Measurements from ENCODE around the gene RPS16. TPM values are rescaled to one million over a fixed set of nuclear protein-coding genes. Genes with fewer than 3 reads are reported as not detected.
A peak's percentile ranks its signal among the peaks of the same experiment; 100 is the strongest.

The RPS16 gene
- total and polyA plus RNA-seq, 4 experiments from 2014 or later: 1,590 to 4,227 (median 3,056) TPM

DNA sequence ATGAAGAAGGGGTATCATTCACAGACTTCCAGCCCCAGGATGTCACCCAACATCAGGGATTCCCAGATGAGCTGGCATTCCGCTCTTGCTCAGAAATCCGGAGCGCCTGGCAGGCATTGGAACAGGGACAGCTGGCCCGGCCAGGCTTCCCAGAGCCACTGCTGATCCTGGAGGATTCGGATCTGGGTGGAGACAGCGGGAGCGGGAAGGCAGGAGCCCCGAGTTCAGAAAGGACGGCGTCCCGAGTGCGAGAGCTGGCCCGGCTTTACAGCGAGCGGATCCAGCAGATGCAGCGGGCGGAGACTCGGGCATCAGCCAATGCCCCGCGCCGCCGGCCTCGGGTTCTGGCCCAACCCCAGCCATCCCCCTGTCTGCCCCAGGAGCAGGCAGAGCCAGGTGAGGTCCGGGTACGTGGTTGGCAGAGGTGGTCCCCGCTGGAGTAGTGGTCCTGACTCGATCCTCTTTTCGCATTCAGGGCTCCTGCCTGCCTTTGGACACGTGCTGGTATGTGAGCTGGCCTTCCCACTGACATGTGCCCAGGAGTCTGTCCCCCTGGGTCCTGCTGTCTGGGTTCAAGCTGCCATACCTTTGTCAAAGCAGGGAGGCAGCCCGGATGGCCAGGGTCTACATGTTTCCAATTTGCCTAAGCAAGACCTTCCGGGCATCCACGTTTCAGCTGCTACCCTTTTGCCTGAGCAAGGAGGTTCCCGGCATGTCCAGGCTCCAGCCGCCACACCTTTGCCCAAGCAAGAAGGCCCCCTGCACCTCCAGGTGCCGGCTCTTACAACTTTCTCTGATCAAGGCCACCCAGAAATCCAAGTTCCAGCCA lies 12.3 kb downstream of the RPS16 start:
- H3K27me3 ChIP-seq (ENCODE audit: insufficient read depth, low read length): no peaks in the 10 kb centered on the region
- intact Hi-C loops (cut with micrococcal nuclease): no loop called here
- H3K27ac Mint-ChIP-seq: peak overlapping the region in 3 of 7 donors; percentile 50 to 67 (median 59)
- peaks cover 15% of the 10 kb centered on the region for H3K36me3 ChIP-seq (ENCODE audit: insufficient read depth, low read length)
- no peak for DNase-seq
- no peaks in the 10 kb centered on the region for H3K9me3 ChIP-seq (ENCODE audit: control insufficient read depth in 1 of 2, low read length in 2 of 2)
- peaks cover 0 to 9% (median 0%) of the 10 kb centered on the region in 4 donors for H3K4me1 Mint-ChIP-seq
- H3K27me3 Mint-ChIP-seq: no peaks in the 10 kb centered on the region
- H3K4me3 Mint-ChIP-seq: no peak overlapping the region
- H3K4me3 ChIP-seq (ENCODE audit: low read length in 2 of 2): no peak overlapping the region
- POLR2A ChIA-PET (ENCODE audit: partially characterized antibody): interaction anchor here (0.9 to 3.6 kb wide), 4 partner anchors 9 to 22 kb away, joined by 3 to 20 read pairs (median 7); partner anchors contain the start of genes RPS16 and SUPT5H
- H3K4me1 ChIP-seq (ENCODE audit: insufficient read depth, low read length): no peaks in the 10 kb centered on the region
- H3K36me3 Mint-ChIP-seq: peaks cover 11 to 17% of the 10 kb centered on the region in 2 donors
- no peak overlapping the region for H3K27ac ChIP-seq (ENCODE audit: low read depth, low read length)
- no peaks in the 10 kb centered on the region for H3K9me3 Mint-ChIP-seq
- CTCF ChIA-PET (ENCODE audit: partially characterized antibody): interaction anchor here (0.6 to 2.2 kb wide), 2 partner anchors 12 to 39 kb away, joined by 4 read pairs; partner anchors contain the start of gene RPS16

DNA sequence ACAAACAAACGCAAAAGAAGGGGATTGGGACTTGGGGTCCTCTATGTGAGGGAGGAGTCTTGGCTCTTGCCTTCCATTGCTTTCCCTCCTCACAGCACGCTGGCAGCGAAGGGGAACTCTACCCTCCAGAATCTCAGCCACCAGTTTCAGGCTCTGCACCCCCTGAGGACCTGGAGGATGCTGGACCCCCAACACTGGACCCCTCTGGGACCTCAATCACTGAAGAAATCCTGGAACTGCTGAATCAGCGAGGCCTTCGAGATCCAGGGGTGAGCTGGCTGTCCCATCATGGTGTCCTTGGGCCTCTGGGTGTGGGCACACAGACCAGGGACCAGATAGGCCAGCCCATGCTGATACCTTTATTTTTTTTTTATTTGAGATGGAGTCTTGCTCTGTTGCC lies 13.7 kb downstream of the RPS16 start:
- H3K4me1 ChIP-seq (ENCODE audit: insufficient read depth, low read length): no peaks in the 10 kb centered on the region
- POLR2A ChIA-PET (ENCODE audit: partially characterized antibody): interaction anchor here (0.6 to 3.6 kb wide), 5 partner anchors 9 to 111 kb away, joined by 3 to 20 read pairs (median 6); partner anchors contain the start of genes EID2B, MED29, PAF1 and PLEKHG2
- H3K36me3 Mint-ChIP-seq: peaks cover 11 to 25% of the 10 kb centered on the region in 2 donors
- H3K36me3 ChIP-seq (ENCODE audit: insufficient read depth, low read length): peaks cover 15% of the 10 kb centered on the region
- no peaks in the 10 kb centered on the region for H3K9me3 ChIP-seq (ENCODE audit: control insufficient read depth in 1 of 2, low read length in 2 of 2)
- DNase-seq: no peak
- no peaks in the 10 kb centered on the region for H3K27me3 Mint-ChIP-seq
- CTCF ChIA-PET (ENCODE audit: partially characterized antibody): interaction anchor here (2.2 kb wide), 1 partner anchor 13 kb away, joined by 4 read pairs; the partner anchor contains the start of gene RPS16
- H3K4me3 ChIP-seq (ENCODE audit: low read length in 2 of 2): no peak overlapping the region
- no peak overlapping the region for H3K4me3 Mint-ChIP-seq
- no peaks in the 10 kb centered on the region for H3K9me3 Mint-ChIP-seq
- intact Hi-C loops (cut with micrococcal nuclease): no loop called here
- no peaks in the 10 kb centered on the region for H3K27me3 ChIP-seq (ENCODE audit: insufficient read depth, low read length)
- no peak overlapping the region for H3K27ac ChIP-seq (ENCODE audit: low read depth, low read length)
- H3K27ac Mint-ChIP-seq: peak overlapping the region in 1 of 7 donors; percentile 60
- H3K4me1 Mint-ChIP-seq: peaks cover 0 to 11% (median 0%) of the 10 kb centered on the region in 4 donors

DNA sequence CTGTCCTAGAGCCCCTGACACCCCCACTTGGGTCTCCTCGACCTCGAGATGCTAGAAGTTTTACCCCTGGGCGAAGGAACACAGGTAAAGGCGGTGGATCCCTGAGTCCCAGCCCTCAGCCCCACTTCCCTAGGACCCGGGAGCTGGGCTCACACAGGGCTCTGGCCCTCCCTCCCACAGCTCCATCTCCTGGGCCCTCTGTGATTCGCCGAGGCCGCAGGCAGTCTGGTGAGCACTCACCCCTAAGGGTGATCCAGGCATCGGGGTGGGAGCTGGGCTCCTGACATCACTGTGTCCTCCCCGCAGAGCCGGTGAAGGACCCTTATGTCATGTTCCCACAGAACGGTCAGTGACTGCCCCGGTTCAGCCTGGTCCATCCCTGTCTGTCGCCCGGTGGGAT lies 15.0 kb downstream of the RPS16 start:
- ChIA-PET CTCF (ENCODE audit: partially characterized antibody) (no interaction called here), POLR2A (ENCODE audit: partially characterized antibody) (interaction anchor here (0.6 to 3.6 kb wide), 4 partner anchors 10 to 30 kb away, joined by 3 to 20 read pairs (median 4); partner anchors contain the start of genes MED29, PAF1 and RPS16)
- Histone ChIP-seq H3K27me3 (ENCODE audit: insufficient read depth, low read length) (no peaks in the 10 kb centered on the region), H3K4me1 (ENCODE audit: insufficient read depth, low read length) (no peaks in the 10 kb centered on the region), H3K4me3 (ENCODE audit: low read length in 2 of 2) (no peak overlapping the region), H3K27ac (ENCODE audit: low read depth, low read length) (no peak overlapping the region), H3K36me3 (ENCODE audit: insufficient read depth, low read length) (peaks cover 15% of the 10 kb centered on the region), H3K9me3 (ENCODE audit: control insufficient read depth in 1 of 2, low read length in 2 of 2) (no peaks in the 10 kb centered on the region)
- H3K9me3 Mint-ChIP-seq: no peaks in the 10 kb centered on the region
- peaks cover 0 to 4% (median 0%) of the 10 kb centered on the region in 4 donors for H3K4me1 Mint-ChIP-seq
- peaks cover 11 to 24% of the 10 kb centered on the region in 2 donors for H3K36me3 Mint-ChIP-seq
- no peaks in the 10 kb centered on the region for H3K27me3 Mint-ChIP-seq
- intact Hi-C loops (cut with micrococcal nuclease): no loop called here
- no peak overlapping the region for H3K4me3 Mint-ChIP-seq
- no peak for DNase-seq
- peak overlapping the region in 1 of 7 donors; percentile 48 for H3K27ac Mint-ChIP-seq

DNA sequence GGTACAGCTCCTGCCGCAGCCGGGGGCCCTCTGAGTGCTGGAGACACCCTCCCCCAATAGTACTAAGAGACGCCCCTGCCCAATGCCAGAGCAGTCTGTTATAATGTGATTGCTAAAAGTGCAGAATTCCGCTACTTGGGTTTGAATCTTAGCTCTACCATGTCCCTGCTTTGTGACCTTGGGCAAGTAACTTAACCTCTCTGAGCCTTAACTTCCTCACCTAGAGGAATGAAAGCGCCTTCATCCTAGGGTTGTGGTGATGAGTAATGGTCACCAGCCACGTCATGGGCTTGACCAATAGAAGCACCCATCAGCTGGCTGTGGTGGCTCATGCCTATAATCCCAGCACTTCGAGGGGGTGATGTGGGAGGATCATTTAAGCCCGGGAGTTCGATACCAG lies 16.7 kb downstream of the RPS16 start:
- Mint-ChIP-seq H3K4me3 (no peak overlapping the region), H3K36me3 (peaks cover 10 to 23% of the 10 kb centered on the region in 2 donors), H3K4me1 (peaks cover 0 to 8% (median 5%) of the 10 kb centered on the region in 4 donors), H3K27me3 (no peaks in the 10 kb centered on the region), H3K27ac (peak overlapping the region in 3 of 7 donors; percentile 48 to 74 (median 64)), H3K9me3 (no peaks in the 10 kb centered on the region)
- ChIA-PET POLR2A (ENCODE audit: partially characterized antibody) (interaction anchor here (1.0 to 7.1 kb wide), 2 partner anchors 13 to 16 kb away, joined by 3 to 46 read pairs; partner anchors contain the start of gene RPS16), CTCF (ENCODE audit: partially characterized antibody) (interaction anchor here (1.7 kb wide), 1 partner anchor 17 kb away, joined by 5 read pairs; the partner anchor contains the start of gene RPS16)
- peaks cover 18% of the 10 kb centered on the region for H3K36me3 ChIP-seq (ENCODE audit: insufficient read depth, low read length)
- no peaks in the 10 kb centered on the region for H3K9me3 ChIP-seq (ENCODE audit: control insufficient read depth in 1 of 2, low read length in 2 of 2)
- peaks cover 3% of the 10 kb centered on the region for H3K4me1 ChIP-seq (ENCODE audit: insufficient read depth, low read length)
- intact Hi-C loops (cut with micrococcal nuclease): no loop called here
- no peak for DNase-seq
- H3K4me3 ChIP-seq (ENCODE audit: low read length in 2 of 2): no peak overlapping the region
- no peak overlapping the region for H3K27ac ChIP-seq (ENCODE audit: low read depth, low read length)
- no peaks in the 10 kb centered on the region for H3K27me3 ChIP-seq (ENCODE audit: insufficient read depth, low read length)

DNA sequence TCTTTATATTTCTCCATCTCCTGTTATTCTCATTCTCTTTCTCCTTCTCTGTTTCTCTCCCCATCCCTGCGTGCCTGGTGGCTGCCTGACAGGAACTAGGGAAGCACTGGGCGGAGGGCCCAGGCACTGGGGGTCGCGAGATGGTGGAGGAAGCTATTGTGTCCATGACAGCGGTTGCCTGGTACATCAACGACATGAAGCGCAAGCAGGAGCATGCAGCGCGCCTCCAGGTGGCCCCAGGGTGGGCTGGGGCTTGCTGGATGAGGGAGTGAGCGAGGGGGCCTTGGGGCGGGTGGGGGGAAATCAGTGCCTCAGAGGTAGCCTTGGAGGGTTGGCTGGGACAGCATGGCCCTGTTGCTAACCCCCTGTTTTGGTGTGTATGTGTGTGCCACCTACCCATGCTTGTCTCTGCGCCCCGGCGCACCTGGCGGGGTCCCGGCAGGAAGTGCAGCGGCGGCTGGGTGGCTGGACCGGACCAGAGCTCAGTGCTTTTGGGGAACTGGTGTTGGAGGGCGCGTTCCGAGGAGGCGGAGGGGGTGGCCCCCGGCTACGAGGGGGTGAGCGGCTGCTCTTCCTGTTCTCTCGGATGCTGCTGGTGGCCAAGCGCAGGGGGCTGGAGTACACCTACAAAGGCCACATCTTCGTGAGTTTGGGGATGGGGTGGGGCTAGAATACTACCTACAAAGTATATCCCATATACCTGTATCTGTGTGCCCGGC lies 18.1 kb downstream of the RPS16 start:
- Mint-ChIP-seq H3K27ac (peak overlapping the region in 2 of 7 donors; percentile 9 to 100), H3K4me3 (peak overlapping the region in 1 of 8 donors; percentile 26), H3K36me3 (peaks cover 2 to 23% of the 10 kb centered on the region in 2 donors), H3K9me3 (no peaks in the 10 kb centered on the region), H3K4me1 (peaks cover 3 to 12% (median 9%) of the 10 kb centered on the region in 4 donors), H3K27me3 (no peaks in the 10 kb centered on the region)
- Histone ChIP-seq H3K9me3 (ENCODE audit: control insufficient read depth in 1 of 2, low read length in 2 of 2) (no peaks in the 10 kb centered on the region), H3K4me3 (ENCODE audit: low read length in 2 of 2) (no peak overlapping the region), H3K27me3 (ENCODE audit: insufficient read depth, low read length) (no peaks in the 10 kb centered on the region), H3K36me3 (ENCODE audit: insufficient read depth, low read length) (peaks cover 7% of the 10 kb centered on the region), H3K4me1 (ENCODE audit: insufficient read depth, low read length) (peaks cover 8% of the 10 kb centered on the region), H3K27ac (ENCODE audit: low read depth, low read length) (no peak overlapping the region)
- POLR2A ChIA-PET (ENCODE audit: partially characterized antibody): interaction anchor here (1.0 to 7.1 kb wide), 5 partner anchors 10 to 27 kb away, joined by 3 to 46 read pairs (median 4); partner anchors contain the start of genes MED29, PAF1 and RPS16
- intact Hi-C loops (cut with micrococcal nuclease): no loop called here
- CTCF ChIA-PET (ENCODE audit: partially characterized antibody): interaction anchor here (1.7 kb wide), 1 partner anchor 18 kb away, joined by 5 read pairs; the partner anchor contains the start of gene RPS16
- no peak for DNase-seq

DNA sequence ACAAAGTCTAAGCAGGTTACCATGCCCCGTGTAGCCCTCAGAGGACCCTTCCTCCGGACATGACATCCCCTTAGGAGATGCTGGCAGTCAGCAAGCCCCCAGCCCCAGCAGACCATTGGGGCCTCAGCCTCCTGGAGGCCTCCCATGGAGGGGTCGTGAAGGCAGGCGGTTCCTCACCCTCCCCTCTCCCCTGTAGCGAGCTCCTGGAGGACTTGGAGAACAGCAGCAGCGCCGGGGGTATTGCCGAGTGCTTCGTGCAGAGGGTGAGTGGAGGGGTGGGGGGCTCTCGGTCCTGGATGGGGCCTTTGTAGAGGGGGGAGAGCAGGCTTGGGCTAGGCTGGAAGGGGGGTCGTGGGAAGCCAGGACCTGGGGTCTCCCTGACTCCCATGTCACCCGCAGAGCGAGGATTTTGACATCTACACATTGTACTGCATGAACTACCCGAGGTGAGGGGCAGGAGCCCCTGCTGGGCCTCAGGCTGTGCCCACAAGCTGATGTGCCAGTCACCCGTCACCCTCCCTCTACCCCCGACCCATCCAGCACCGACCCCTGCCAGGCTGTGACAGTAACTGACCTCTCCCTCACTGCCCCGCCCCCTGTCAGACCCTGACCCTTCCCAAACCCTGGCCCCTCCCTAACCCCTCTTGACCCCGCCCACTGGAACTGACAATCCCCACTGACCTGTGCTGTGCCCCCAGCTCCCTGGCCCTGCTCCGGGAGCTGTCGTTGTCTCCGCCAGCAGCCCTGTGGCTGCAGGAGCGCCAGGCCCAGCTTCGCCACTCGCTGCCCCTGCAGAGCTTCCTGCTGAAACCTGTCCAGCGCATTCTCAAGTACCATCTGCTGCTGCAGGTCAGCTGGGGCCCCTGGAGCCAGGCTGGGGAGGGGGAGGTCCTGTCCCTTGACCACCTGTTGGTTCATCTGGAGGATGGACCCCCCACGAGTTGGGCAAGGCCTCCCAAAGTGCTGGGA lies 19.3 kb downstream of the RPS16 start:
- intact Hi-C loops (cut with micrococcal nuclease): no loop called here
- Histone ChIP-seq H3K9me3 (ENCODE audit: control insufficient read depth in 1 of 2, low read length in 2 of 2) (no peaks in the 10 kb centered on the region), H3K36me3 (ENCODE audit: insufficient read depth, low read length) (peaks cover 4% of the 10 kb centered on the region), H3K27ac (ENCODE audit: low read depth, low read length) (no peak overlapping the region), H3K27me3 (ENCODE audit: insufficient read depth, low read length) (no peaks in the 10 kb centered on the region), H3K4me1 (ENCODE audit: insufficient read depth, low read length) (peaks cover 12% of the 10 kb centered on the region), H3K4me3 (ENCODE audit: low read length in 2 of 2) (no peak overlapping the region)
- H3K4me3 Mint-ChIP-seq: peak overlapping the region in 1 of 8 donors; percentile 9
- peak overlapping the region in 4 of 7 donors; percentile 32 to 100 (median 52) for H3K27ac Mint-ChIP-seq
- peaks cover 0 to 7% of the 10 kb centered on the region in 2 donors for H3K27me3 Mint-ChIP-seq
- POLR2A ChIA-PET (ENCODE audit: partially characterized antibody): interaction anchor here (0.6 to 7.1 kb wide), 8 partner anchors 12 to 69 kb away, joined by 3 to 46 read pairs (median 4); partner anchors contain the start of genes MED29, PAF1 and RPS16
- CTCF ChIA-PET (ENCODE audit: partially characterized antibody): no interaction called here
- H3K36me3 Mint-ChIP-seq: peaks cover 0 to 30% of the 10 kb centered on the region in 2 donors
- H3K4me1 Mint-ChIP-seq: peaks cover 11 to 23% (median 14%) of the 10 kb centered on the region in 4 donors
- H3K9me3 Mint-ChIP-seq: peaks cover 0 to 6% (median 0%) of the 10 kb centered on the region in 8 donors
- DNase-seq: peak in 1 of 5 donors; percentile 57
